ENCODE results near the gene RAB11FIP2. TPM values are rescaled to one million over a fixed set of nuclear protein-coding genes. Genes with fewer than 3 reads are reported as not detected.
A peak's percentile ranks its signal among the peaks of the same experiment; 100 is the strongest.

Gene RAB11FIP2
- total and polyA plus RNA-seq, 2 donors (not counting 1 experiment from before 2014, with no cell fraction given) = 13.6 to 17.5 TPM

GRCh38 chr10:117980755-117981702 is 65.7 kb downstream of the RAB11FIP2 start:
- no peak overlapping the region for H3K4me2 ChIP-seq (ENCODE audit: extremely low read depth, insufficient read depth, low read length)
- no peaks in the 10 kb centered on the region for H4K20me1 ChIP-seq (ENCODE audit: control insufficient read depth, extremely low read depth, insufficient read depth, low read length)
- no peak overlapping the region for H3K4me3 ChIP-seq (replicated peaks in 1 of 4; ENCODE audit: control extremely low read depth in 1 of 4, insufficient read depth in 1 of 4, low read depth in 3 of 4, low read length in 4 of 4)
- no peak overlapping the region for H3K9ac ChIP-seq (ENCODE audit: insufficient read depth, low read length)
- no peaks in the 10 kb centered on the region for H3K4me1 ChIP-seq (ENCODE audit: control insufficient read depth, extremely low read depth, insufficient read depth, low read length)
- H3K27me3 ChIP-seq (ENCODE audit: control insufficient read depth, insufficient read depth, low read length) = no peaks in the 10 kb centered on the region
- no peaks in the 10 kb centered on the region for H3K9me3 ChIP-seq (ENCODE audit: control insufficient read depth, insufficient read depth, low read depth, low read length)
- no peak for TF ChIP-seq EZH2 (IDR thresholded peaks at IDR 0.05; ENCODE audit: low read length, missing control alignments)
- TF ChIP-seq, protein P1, sequence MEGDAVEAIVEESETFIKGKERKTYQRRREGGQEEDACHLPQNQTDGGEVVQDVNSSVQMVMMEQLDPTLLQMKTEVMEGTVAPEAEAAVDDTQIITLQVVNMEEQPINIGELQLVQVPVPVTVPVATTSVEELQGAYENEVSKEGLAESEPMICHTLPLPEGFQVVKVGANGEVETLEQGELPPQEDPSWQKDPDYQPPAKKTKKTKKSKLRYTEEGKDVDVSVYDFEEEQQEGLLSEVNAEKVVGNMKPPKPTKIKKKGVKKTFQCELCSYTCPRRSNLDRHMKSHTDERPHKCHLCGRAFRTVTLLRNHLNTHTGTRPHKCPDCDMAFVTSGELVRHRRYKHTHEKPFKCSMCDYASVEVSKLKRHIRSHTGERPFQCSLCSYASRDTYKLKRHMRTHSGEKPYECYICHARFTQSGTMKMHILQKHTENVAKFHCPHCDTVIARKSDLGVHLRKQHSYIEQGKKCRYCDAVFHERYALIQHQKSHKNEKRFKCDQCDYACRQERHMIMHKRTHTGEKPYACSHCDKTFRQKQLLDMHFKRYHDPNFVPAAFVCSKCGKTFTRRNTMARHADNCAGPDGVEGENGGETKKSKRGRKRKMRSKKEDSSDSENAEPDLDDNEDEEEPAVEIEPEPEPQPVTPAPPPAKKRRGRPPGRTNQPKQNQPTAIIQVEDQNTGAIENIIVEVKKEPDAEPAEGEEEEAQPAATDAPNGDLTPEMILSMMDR (conservative IDR thresholded peaks at IDR 0.05 in 1 of 2, IDR thresholded peaks at IDR 0.05 in 1 of 2; ENCODE audit: low read depth in 1 of 2, low read length in 2 of 2) = no peak
- H3K27ac ChIP-seq (ENCODE audit: insufficient read depth, low read length) = peak overlapping the region; percentile 17
- no peaks in the 10 kb centered on the region for H3K36me3 ChIP-seq (ENCODE audit: control insufficient read depth, insufficient read depth, low read length)
- DNase-seq (ENCODE audit: low read depth in 2 of 2) = peak in 1 of 2 donors; percentile 2
- H2AFZ ChIP-seq (ENCODE audit: low read length) = no peak overlapping the region
- no peaks in the 10 kb centered on the region for H3K79me2 ChIP-seq (ENCODE audit: control insufficient read depth, insufficient read depth, low read length)

- Histone ChIP-seq H3K9ac (ENCODE audit: insufficient read depth, low read length) (no peak overlapping the region), H4K20me1 (ENCODE audit: control insufficient read depth, extremely low read depth, insufficient read depth, low read length) (no peaks in the 10 kb centered on the region), H3K4me3 (replicated peaks in 1 of 4; ENCODE audit: control extremely low read depth in 1 of 4, insufficient read depth in 1 of 4, low read depth in 3 of 4, low read length in 4 of 4) (no peak overlapping the region), H3K27ac (ENCODE audit: insufficient read depth, low read length) (peak overlapping the region; percentile 17), H3K4me2 (ENCODE audit: extremely low read depth, insufficient read depth, low read length) (no peak overlapping the region), H3K9me3 (ENCODE audit: control insufficient read depth, insufficient read depth, low read depth, low read length) (no peaks in the 10 kb centered on the region), H3K27me3 (ENCODE audit: control insufficient read depth, insufficient read depth, low read length) (no peaks in the 10 kb centered on the region), H2AFZ (ENCODE audit: low read length) (no peak overlapping the region), H3K4me1 (ENCODE audit: control insufficient read depth, extremely low read depth, insufficient read depth, low read length) (no peaks in the 10 kb centered on the region), H3K79me2 (ENCODE audit: control insufficient read depth, insufficient read depth, low read length) (no peaks in the 10 kb centered on the region), H3K36me3 (ENCODE audit: control insufficient read depth, insufficient read depth, low read length) (no peaks in the 10 kb centered on the region)
- TF ChIP-seq, protein P1 (conservative IDR thresholded peaks at IDR 0.05 in 1 of 2, IDR thresholded peaks at IDR 0.05 in 1 of 2; ENCODE audit: low read depth in 1 of 2, low read length in 2 of 2) = no peak
- no peak for TF ChIP-seq EZH2 (IDR thresholded peaks at IDR 0.05; ENCODE audit: low read length, missing control alignments)
- DNase-seq (ENCODE audit: low read depth in 2 of 2) = peak; percentile 53 to 85
These were observed 66.5 kb downstream of the RAB11FIP2 start for GRCh38 chr10:117980216-117980615.

DNA sequence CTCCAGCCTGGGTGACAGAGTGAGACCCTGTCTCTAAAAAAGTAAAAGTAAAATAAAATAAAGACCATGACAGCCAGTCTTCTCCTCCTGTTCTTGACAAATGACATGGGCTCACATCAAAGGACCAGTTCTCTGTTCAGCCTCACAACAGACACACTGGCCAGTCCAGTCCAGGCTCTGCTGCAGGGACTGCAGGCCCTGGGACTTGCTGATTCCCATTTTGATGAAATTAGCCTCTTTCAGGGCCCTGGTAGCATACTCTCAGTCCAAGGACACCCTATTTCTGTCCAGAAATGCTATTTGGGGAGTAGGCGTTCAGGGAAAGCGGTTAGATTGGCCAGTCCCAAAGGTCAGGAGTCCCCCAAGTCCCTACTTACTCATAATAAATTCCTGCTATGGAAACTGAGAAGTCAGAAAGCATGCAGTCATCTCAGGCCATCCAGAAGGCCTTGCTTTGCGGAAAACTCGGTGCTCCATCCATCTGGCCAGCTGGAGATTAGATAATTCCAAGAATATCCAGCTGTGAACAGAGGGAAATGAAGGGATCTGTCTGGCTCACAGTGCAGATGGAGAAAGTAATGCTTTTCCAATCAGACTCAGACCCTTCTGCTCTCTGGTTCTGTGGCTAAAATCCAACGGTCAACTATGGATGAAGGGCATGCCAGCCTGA is 74.4 kb downstream of the RAB11FIP2 start:
- Histone ChIP-seq H3K79me2 (ENCODE audit: control insufficient read depth, insufficient read depth, low read length) (no peaks in the 10 kb centered on the region), H3K9me3 (ENCODE audit: control insufficient read depth, insufficient read depth, low read depth, low read length) (no peaks in the 10 kb centered on the region), H3K4me2 (ENCODE audit: extremely low read depth, insufficient read depth, low read length) (no peak overlapping the region), H3K36me3 (ENCODE audit: control insufficient read depth, insufficient read depth, low read length) (no peaks in the 10 kb centered on the region), H3K4me1 (ENCODE audit: control insufficient read depth, extremely low read depth, insufficient read depth, low read length) (no peaks in the 10 kb centered on the region), H3K4me3 (replicated peaks in 1 of 4; ENCODE audit: control extremely low read depth in 1 of 4, insufficient read depth in 1 of 4, low read depth in 3 of 4, low read length in 4 of 4) (no peak overlapping the region), H2AFZ (ENCODE audit: low read length) (no peak overlapping the region), H3K9ac (ENCODE audit: insufficient read depth, low read length) (no peak overlapping the region), H4K20me1 (ENCODE audit: control insufficient read depth, extremely low read depth, insufficient read depth, low read length) (no peaks in the 10 kb centered on the region), H3K27ac (ENCODE audit: insufficient read depth, low read length) (no peak overlapping the region), H3K27me3 (ENCODE audit: control insufficient read depth, insufficient read depth, low read length) (no peaks in the 10 kb centered on the region)
- TF ChIP-seq EZH2 (IDR thresholded peaks at IDR 0.05; ENCODE audit: low read length, missing control alignments) = no peak
- TF ChIP-seq, protein P1 (conservative IDR thresholded peaks at IDR 0.05 in 1 of 2, IDR thresholded peaks at IDR 0.05 in 1 of 2; ENCODE audit: low read depth in 1 of 2, low read length in 2 of 2) = no peak
- DNase-seq (ENCODE audit: low read depth in 2 of 2) = no peak

All from fibroblast of lung (primary cell).